Ovary (tissue), 9 donors: ENCODE measurements around the gene C1QTNF12. TPM values are rescaled to one million over a fixed set of nuclear protein-coding genes. Genes with fewer than 3 reads are reported as not detected.

ENCODE experiments used
- DNase-seq, 5 donors: peaks; one replicate each; pipeline ENCODE4 v3.0.0-alpha.2; 2019 to 2020
- H3K27ac ChIP-seq, 2 donors: fragments of 200-600 bp; one replicate each; pipeline versions ENCODE4 v1.5.1 to v1.8.0; 2019 to 2022
- H3K27me3 ChIP-seq: fragments of 200-600 bp; one replicate; pipeline ENCODE4 v1.8.0; 2022
- H3K36me3 ChIP-seq: fragments of 200-600 bp; sonication (generic); one replicate; pipeline ENCODE4 v1.5.1; 2019
- H3K4me1 ChIP-seq: one replicate; pipeline ENCODE4 v1.8.1; 2013; ENCODE audit warnings: mild to moderate bottlenecking, moderate library complexity; ENCODE audit not compliant: insufficient read depth
- H3K4me3 ChIP-seq: fragments of 200-600 bp; sonication (generic); one replicate; pipeline ENCODE4 v1.5.1; 2017
- H3K9me3 ChIP-seq, 2 donors: fragments of 200-600 bp in 1 of 2; sonication (generic) in 1 of 2; one replicate each; pipeline versions ENCODE4 v1.5.1 to v1.8.1; 2013 to 2019; ENCODE audit warnings: mild to moderate bottlenecking in 1 of 2, moderate library complexity in 1 of 2
- CTCF ChIP-seq, 3 donors: fragments of 450-650 bp in 2 of 3; fragments of 200-600 bp in 1 of 3; IDR thresholded peaks; one replicate each; pipeline versions ENCODE4 v1.5.1 to v1.8.0; 2016 to 2022; ENCODE audit warnings: antibody characterized with exemption in 3 of 3, mild to moderate bottlenecking in 1 of 3
- EP300 ChIP-seq: sonication (generic); formaldehyde crosslinking; IDR thresholded peaks from one replicate; pipeline ENCODE4 v1.6.1; 2017; ENCODE audit warnings: antibody characterized with exemption
- POLR2A ChIP-seq: fragments of 450-650 bp; IDR thresholded peaks from one replicate; pipeline ENCODE4 v1.6.1; 2017; ENCODE audit warnings: antibody characterized with exemption, mild to moderate bottlenecking, moderate library complexity
- WGBS, 3 donors: extraction: QIAGEN DNeasy Blood & Tissue Kit in 1 of 3; methylation state at CpG; one replicate each; pipeline versions ENCODE4 v1.1.5 to v1.1.7; 2013 to 2017; 5-methylcytosine and 5-hydroxymethylcytosine counted together
- intact Hi-C, 4 donors: fragments of 100-400 bp; cut with DNase I; formaldehyde crosslinking; loops; one replicate each; pipeline versions ENCODE4 v1.11.0 to v1.15.1; 2022 to 2023
- polyA plus RNA-seq, 2 donors: library from polyadenylated mRNA; stranded (reverse); fragments of 200-250 nt in 1 of 2; fragments of 350-450 nt in 1 of 2; fragmentation: Illumina TruSeq in 1 of 2; extraction: RNeasy Lipid Tissue Mini Kit (QIAGEN cat#74804) in 1 of 2; gene quantifications; one replicate each; pipeline ENCODE4 v1.2.3, GENCODE V29; 2013 to 2014
- total RNA-seq, 7 donors: library from RNA; depleted of rRNA in 2 of 7; stranded (reverse); fragments of >200 nt in 2 of 7; fragmentation: NEBNext Ultra II Directional in 3 of 7; extraction: Animal tissue kit (Norgen Biotek cat#: 25700) in 3 of 7; gene quantifications; one replicate each; pipeline versions ENCODE4 v1.1.0 to v1.2.4, GENCODE V29; 2016 to 2023
- donor health status: DM: no; HTN: no; CAD: no; lungs with moderate emphysema.
- donor health status: DM: no; HTN: no; CAD: no.
- donor health status: Bipolar disorder and iron deficiency.
- donor health status: DM: yes; HTN: yes; CAD: no.
- donor health status: DM: no; HTN: no; CAD: no.
- donor health status: DM: yes; HTN: yes; CAD: no.

The C1QTNF12 gene
- total and polyA plus RNA-seq, 9 donors: 0.92 to 4.8 (median 1.4) TPM; not detected in 1

- peak in 2 of 5 donors; percentile 14 to 29 for DNase-seq
- H3K4me1 ChIP-seq: no peaks in the 10 kb centered on the region
- no peaks in the 10 kb centered on the region for H3K9me3 ChIP-seq
- H3K4me3 ChIP-seq: no peak overlapping the region
- peaks cover 4% of the 10 kb centered on the region for H3K27me3 ChIP-seq
- intact Hi-C loops: no loop called here
- WGBS, 3 donors: 57 to 78% (median 68%) methylated on average over 27 to 49 of the region's 49 CpGs
- no peaks in the 10 kb centered on the region for H3K36me3 ChIP-seq
- no peak overlapping the region for H3K27ac ChIP-seq
- no peak for TF ChIP-seq EP300
- no peak for TF ChIP-seq CTCF (IDR thresholded peaks at IDR 0.05)
- TF ChIP-seq POLR2A: no peak
Measured at GRCh38 chr1:1203561-1204424, 42.7 kb downstream of the C1QTNF12 start.

GRCh38 chr1:1202831-1203560 lies 43.5 kb downstream of the C1QTNF12 start:
- Histone ChIP-seq H3K4me3 (no peak overlapping the region), H3K27me3 (peaks cover 4% of the 10 kb centered on the region), H3K36me3 (no peaks in the 10 kb centered on the region), H3K4me1 (no peaks in the 10 kb centered on the region), H3K27ac (no peak overlapping the region), H3K9me3 (no peaks in the 10 kb centered on the region)
- TF ChIP-seq EP300 (no peak), POLR2A (no peak), CTCF (IDR thresholded peaks at IDR 0.05) (no peak)
- WGBS, 3 donors: 43 to 78% (median 51%) methylated on average over 17 to 27 of the region's 27 CpGs
- peak in 2 of 5 donors; percentile 12 to 29 for DNase-seq
- intact Hi-C loops: no loop called here

GRCh38 chr1:1200876-1201810 lies 45.4 kb downstream of the C1QTNF12 start:
- WGBS, 3 donors: 1 to 5% (median 2%) methylated on average over 24 to 109 of the region's 109 CpGs
- peak; percentile 39 to 78 (median 63) for DNase-seq
- Histone ChIP-seq H3K27me3 (no peaks in the 10 kb centered on the region), H3K27ac (no peak overlapping the region), H3K4me3 (peak overlapping the region; percentile 40), H3K9me3 (no peaks in the 10 kb centered on the region), H3K4me1 (no peaks in the 10 kb centered on the region), H3K36me3 (no peaks in the 10 kb centered on the region)
- no peak for TF ChIP-seq CTCF (IDR thresholded peaks at IDR 0.05)
- no peak for TF ChIP-seq EP300
- TF ChIP-seq POLR2A: no peak
- intact Hi-C loops: no loop called here
